ENCODE data around the gene MBOAT2.

- TF ChIP-seq CTCF (IDR thresholded peaks at IDR 0.05) (no peak), POLR2A (IDR thresholded peaks at IDR 0.05) (no peak)
Measured at GRCh38 chr2:9033385-9034168, 30.1 kb upstream of the MBOAT2 start.

Data from body of pancreas (tissue), 4 donors.